KMS-11 (cell line): Measurements from ENCODE around the gene GRIA1.

Experiments
- H2AFZ ChIP-seq: fragments of 200-600 bp; sonication (generic); 2 replicates; pipeline ENCODE4 v1.6.1; 2016; ENCODE audit warnings: antibody characterized with exemption, mixed run types, low read depth
- H3K27ac ChIP-seq: fragments of 200-600 bp; sonication (generic); 2 replicates; pipeline ENCODE4 v1.6.1; 2016; ENCODE audit warnings: mild to moderate bottlenecking, mixed run types
- H3K27me3 ChIP-seq: fragments of 200-600 bp; sonication (generic); 2 replicates; pipeline ENCODE4 v1.6.1; 2017; ENCODE audit warnings: mild to moderate bottlenecking, low read depth, mixed run types, moderate library complexity; ENCODE audit not compliant: insufficient read depth
- H3K36me3 ChIP-seq: fragments of 200-600 bp; sonication (generic); 2 replicates; pipeline ENCODE4 v1.6.1; 2017; ENCODE audit warnings: mild to moderate bottlenecking, mixed run types; ENCODE audit not compliant: insufficient read depth
- H3K4me1 ChIP-seq: fragments of 200-600 bp; sonication (generic); 2 replicates; pipeline ENCODE4 v1.6.1; 2016; ENCODE audit warnings: mild to moderate bottlenecking, low read depth, mixed run types; ENCODE audit not compliant: poor library complexity, severe bottlenecking
- H3K4me2 ChIP-seq: fragments of 200-600 bp; sonication (generic); 2 replicates; pipeline ENCODE4 v1.7.0; 2016; ENCODE audit warnings: mild to moderate bottlenecking, mixed run types
- H3K4me3 ChIP-seq: fragments of 200-600 bp; sonication (generic); IDR thresholded peaks from 2 replicates; pipeline ENCODE4 v1.6.1; 2017; ENCODE audit warnings: low read depth, low read length, mixed read lengths; ENCODE audit not compliant: insufficient read depth
- H3K79me2 ChIP-seq: fragments of 200-600 bp; sonication (generic); 2 replicates; pipeline ENCODE4 v1.6.1; 2016; ENCODE audit warnings: low read depth, mixed run types; ENCODE audit not compliant: insufficient read depth
- H3K9ac ChIP-seq: fragments of 200-600 bp; sonication (generic); 2 replicates; pipeline ENCODE4 v1.6.1; 2016; ENCODE audit warnings: mild to moderate bottlenecking, mixed run types
- H4K20me1 ChIP-seq: fragments of 200-600 bp; sonication (generic); 2 replicates; pipeline ENCODE4 v1.6.1; 2016; ENCODE audit warnings: mild to moderate bottlenecking, mixed run types; ENCODE audit not compliant: insufficient read depth
- CTCF ChIP-seq: fragments of 200-600 bp; sonication (generic); conservative IDR thresholded peaks from 2 replicates; pipeline ENCODE4 v1.6.1; 2017; ENCODE audit warnings: low read depth, mild to moderate bottlenecking, antibody characterized with exemption, low read length, moderate library complexity, mixed read lengths

The GRIA1 gene

DNA sequence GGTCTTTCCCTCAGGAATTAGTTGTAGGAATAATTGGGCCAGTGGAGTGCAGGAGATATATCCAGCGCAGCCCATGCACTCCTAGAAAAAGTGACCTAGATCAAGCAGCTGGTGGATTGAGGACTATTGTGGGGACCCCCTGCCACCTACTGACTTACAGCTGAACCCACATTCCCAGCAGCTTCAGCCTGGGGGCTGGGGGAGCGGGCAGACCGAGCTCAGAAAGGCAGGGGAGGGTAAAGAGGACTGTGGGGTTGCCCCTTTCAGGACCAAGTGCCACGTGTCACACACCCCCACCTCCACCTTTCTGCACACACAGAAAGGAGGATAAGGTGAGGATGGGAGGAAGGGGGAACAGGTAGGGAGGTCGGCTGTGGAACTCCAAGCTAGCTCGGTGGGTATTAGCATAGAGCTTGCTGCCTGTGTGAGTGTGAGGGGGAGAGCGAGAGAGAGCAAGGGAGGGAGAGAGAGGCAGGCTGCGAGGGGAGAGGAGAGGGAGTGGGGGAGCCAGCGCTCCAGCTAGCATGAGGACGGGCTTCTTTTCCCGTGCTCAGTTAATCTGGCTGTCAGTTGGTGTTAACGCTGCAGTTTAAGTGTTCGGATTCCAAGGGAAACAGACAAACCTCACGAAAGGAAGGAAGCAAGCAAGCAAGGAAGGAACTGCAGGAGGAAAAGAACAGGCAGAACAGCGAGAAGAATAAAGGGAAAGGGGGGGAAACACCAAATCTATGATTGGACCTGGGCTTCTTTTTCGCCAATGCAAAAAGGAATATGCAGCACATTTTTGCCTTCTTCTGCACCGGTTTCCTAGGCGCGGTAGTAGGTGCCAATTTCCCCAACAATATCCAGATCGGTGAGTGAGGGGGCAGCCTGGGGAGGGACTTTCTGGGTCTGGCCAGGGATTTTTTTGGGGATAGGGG, at the start of gene GRIA1:
Gene GRIA1, plus strand, starts transcription at position 553 of the 920 bp plus-strand sequence.
- Histone ChIP-seq H2AFZ (no peak within 1 kb of the TSS), H3K9ac (no peak within 1 kb of the TSS), H3K4me2 (no peak within 1 kb of the TSS), H3K36me3 (no peaks in the 10 kb centered on the region), H4K20me1 (no peaks in the 10 kb centered on the region), H3K27me3 (no peaks in the 10 kb centered on the region), H3K27ac (no peak within 1 kb of the TSS), H3K4me3 (no peak within 1 kb of the TSS), H3K4me1 (no peaks in the 10 kb centered on the region), H3K79me2 (no peaks in the 10 kb centered on the region)
- no peak for TF ChIP-seq CTCF

- Histone ChIP-seq H3K9ac (no peak overlapping the region), H3K4me2 (no peak overlapping the region), H3K4me3 (no peak overlapping the region), H3K27me3 (no peaks in the 10 kb centered on the region), H2AFZ (no peak overlapping the region), H3K4me1 (no peaks in the 10 kb centered on the region), H3K36me3 (no peaks in the 10 kb centered on the region), H3K79me2 (no peaks in the 10 kb centered on the region), H3K27ac (no peak overlapping the region), H4K20me1 (no peaks in the 10 kb centered on the region)
- no peak for TF ChIP-seq CTCF
These were observed 44.4 kb upstream of the GRIA1 start for GRCh38 chr5:153445875-153446579.

GRCh38 chr5:153447534-153447933, 42.9 kb upstream of the GRIA1 start:
- Histone ChIP-seq H3K4me1 (no peaks in the 10 kb centered on the region), H3K27me3 (no peaks in the 10 kb centered on the region), H2AFZ (no peak overlapping the region), H3K9ac (no peak overlapping the region), H3K27ac (no peak overlapping the region), H3K4me3 (no peak overlapping the region), H3K36me3 (no peaks in the 10 kb centered on the region), H4K20me1 (no peaks in the 10 kb centered on the region), H3K4me2 (no peak overlapping the region), H3K79me2 (no peaks in the 10 kb centered on the region)
- no peak for TF ChIP-seq CTCF

DNA sequence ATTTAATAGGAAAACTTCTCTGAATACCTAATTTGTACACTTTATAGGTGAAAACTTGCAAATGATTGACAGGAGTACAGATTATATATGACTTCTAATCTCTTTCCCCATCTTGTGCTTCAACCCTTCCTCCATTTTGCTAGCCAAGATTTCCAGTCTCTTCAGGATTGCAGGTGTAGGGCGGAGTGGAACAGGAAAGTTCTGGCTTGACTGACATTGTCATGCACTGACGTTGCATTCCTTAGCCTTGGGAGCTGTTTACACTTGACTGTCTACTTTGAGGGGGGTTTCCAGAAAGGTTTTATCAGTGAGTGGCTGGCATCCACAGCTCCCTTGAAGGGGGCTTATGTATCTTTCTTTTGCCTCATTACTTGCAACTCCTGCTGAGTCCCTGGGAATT, 34.1 kb upstream of the GRIA1 start:
- H4K20me1 ChIP-seq: no peaks in the 10 kb centered on the region
- no peaks in the 10 kb centered on the region for H3K79me2 ChIP-seq
- H3K4me3 ChIP-seq: no peak overlapping the region
- H3K4me2 ChIP-seq: no peak overlapping the region
- H3K9ac ChIP-seq: no peak overlapping the region
- TF ChIP-seq CTCF: no peak
- no peaks in the 10 kb centered on the region for H3K4me1 ChIP-seq
- no peak overlapping the region for H2AFZ ChIP-seq
- H3K36me3 ChIP-seq: no peaks in the 10 kb centered on the region
- no peak overlapping the region for H3K27ac ChIP-seq
- no peaks in the 10 kb centered on the region for H3K27me3 ChIP-seq
